HEK293 (cell line): ENCODE results near the gene CLIP1.

Source experiments
- CTCF ChIA-PET: fragments of 350-600 bp; formaldehyde crosslinking; extraction: SDS; loops from one replicate; lab custom pipeline; 2021; ENCODE audit warnings: antibody characterized with exemption; lab: Yijun Ruan, JAX
- POLR2A ChIA-PET: fragments of 300-600 bp; formaldehyde crosslinking; extraction: SDS; loops from one replicate; lab custom pipeline; 2020; ENCODE audit warnings: antibody characterized with exemption, inconsistent platforms; lab: Yijun Ruan, JAX
- H3K27ac ChIP-seq: fragments of 200-500 bp; sonication (Bioruptor generic); 2 replicates; pipeline ENCODE4 v1.5.1; 2014; ENCODE audit warnings: low read depth, low read length, control low read depth, inconsistent platforms; ENCODE audit errors: extremely low read depth
- H3K36me3 ChIP-seq, 2 experiments: fragments of 200-500 bp in 1 of 2; sonication (Bioruptor generic) in 1 of 2; 1 replicate in 1 of 2; 2 replicates in 1 of 2; pipeline ENCODE4 v1.5.1; 2014 to 2017; ENCODE audit warnings: inconsistent platforms in 2 of 2, low read length in 2 of 2; ENCODE audit not compliant: control insufficient read depth in 2 of 2, insufficient read depth in 1 of 2
- H3K4me1 ChIP-seq: fragments of 200-500 bp; sonication (Bioruptor generic); 2 replicates; pipeline ENCODE4 v1.5.1; 2014; ENCODE audit warnings: mild to moderate bottlenecking, low read length, inconsistent platforms; ENCODE audit not compliant: control insufficient read depth, insufficient read depth
- H3K4me3 ChIP-seq: 2 replicates; pipeline ENCODE4 v1.5.1; 2011; ENCODE audit warnings: low read depth, mild to moderate bottlenecking, control low read depth, low read length, moderate library complexity
- H3K9me3 ChIP-seq: fragments of 200-500 bp; sonication (Bioruptor generic); 2 replicates; pipeline ENCODE4 v1.5.1; 2014; ENCODE audit warnings: low read depth, low read length, inconsistent platforms; ENCODE audit not compliant: control insufficient read depth, insufficient read depth
- PRDM1 ChIP-seq: fragments of 450-650 bp; formaldehyde crosslinking; IDR thresholded peaks from 2 replicates; pipeline ENCODE4; 2016; ENCODE audit warnings: missing biosample characterization, missing genetic modification characterization
- ZBTB17 ChIP-seq: fragments of 450-650 bp; formaldehyde crosslinking; IDR thresholded peaks from 2 replicates; pipeline ENCODE4 v1.5.1; 2016; ENCODE audit warnings: missing biosample characterization, missing genetic modification characterization
- ZFP3 ChIP-seq: fragments of 450-650 bp; formaldehyde crosslinking; IDR thresholded peaks from 2 replicates; pipeline ENCODE4 v1.5.1; 2016; ENCODE audit warnings: low read depth, missing biosample characterization, missing genetic modification characterization
- ZFP37 ChIP-seq: fragments of 450-650 bp; formaldehyde crosslinking; IDR thresholded peaks from 2 replicates; pipeline ENCODE4 v1.5.1; 2016; ENCODE audit warnings: missing biosample characterization, missing genetic modification characterization
- ZNF121 ChIP-seq: fragments of 450-650 bp; formaldehyde crosslinking; IDR thresholded peaks from 2 replicates; pipeline ENCODE4 v1.5.1; 2016; ENCODE audit warnings: missing biosample characterization, missing genetic modification characterization
- ZNF394 ChIP-seq: fragments of 450-650 bp; formaldehyde crosslinking; IDR thresholded peaks from 2 replicates; pipeline ENCODE4 v1.5.1; 2016; ENCODE audit warnings: missing biosample characterization, missing genetic modification characterization, mild to moderate bottlenecking, moderate library complexity, borderline replicate concordance
- ZNF548 ChIP-seq: fragments of 450-650 bp; formaldehyde crosslinking; IDR thresholded peaks from 2 replicates; pipeline ENCODE4 v1.5.1; 2016; ENCODE audit warnings: missing biosample characterization, missing genetic modification characterization
- ZNF654 ChIP-seq: fragments of 450-650 bp; formaldehyde crosslinking; IDR thresholded peaks from 2 replicates; pipeline ENCODE4 v1.5.1; 2016; ENCODE audit warnings: low read depth, missing biosample characterization, missing genetic modification characterization
- ZNF664 ChIP-seq: fragments of 450-650 bp; formaldehyde crosslinking; IDR thresholded peaks from 2 replicates; pipeline ENCODE4 v1.5.1; 2016; ENCODE audit warnings: missing biosample characterization, missing genetic modification characterization
- ZNF768 ChIP-seq: fragments of 450-650 bp; formaldehyde crosslinking; IDR thresholded peaks from 2 replicates; pipeline ENCODE4 v1.5.1; 2018; ENCODE audit warnings: missing biosample characterization, mild to moderate bottlenecking, missing genetic modification characterization
- ZNF830 ChIP-seq: fragments of 450-650 bp; IDR thresholded peaks from 2 replicates; pipeline ENCODE4 v1.5.0; 2018; ENCODE audit warnings: missing biosample characterization, missing genetic modification characterization, low read depth, mild to moderate bottlenecking, moderate library complexity
- TF ChIP-seq, protein P1 (sequence below): fragments of 450-650 bp; formaldehyde crosslinking; IDR thresholded peaks from 2 replicates; pipeline ENCODE4 v1.5.1; 2016; ENCODE audit warnings: missing biosample characterization, missing genetic modification characterization, borderline replicate concordance

The CLIP1 gene

GRCh38 chr12:122336015-122336946 is 86.2 kb downstream of the CLIP1 start (continued):
- TF ChIP-seq ZFP3 (tag by site-specific recombination) (no peak), ZNF768 (tag by site-specific recombination) (no peak), ZFP37 (tag by site-specific recombination) (no peak), ZNF664 (tag by site-specific recombination) (peak; percentile 90), ZNF654 (peak; percentile 73), ZNF121 (tag by site-specific recombination) (no peak), PRDM1 (tag by site-specific recombination) (peak; percentile 55; the same call in 1 of the 2 replicates), ZNF548 (tag by site-specific recombination) (no peak)
- TF ChIP-seq, protein P1, sequence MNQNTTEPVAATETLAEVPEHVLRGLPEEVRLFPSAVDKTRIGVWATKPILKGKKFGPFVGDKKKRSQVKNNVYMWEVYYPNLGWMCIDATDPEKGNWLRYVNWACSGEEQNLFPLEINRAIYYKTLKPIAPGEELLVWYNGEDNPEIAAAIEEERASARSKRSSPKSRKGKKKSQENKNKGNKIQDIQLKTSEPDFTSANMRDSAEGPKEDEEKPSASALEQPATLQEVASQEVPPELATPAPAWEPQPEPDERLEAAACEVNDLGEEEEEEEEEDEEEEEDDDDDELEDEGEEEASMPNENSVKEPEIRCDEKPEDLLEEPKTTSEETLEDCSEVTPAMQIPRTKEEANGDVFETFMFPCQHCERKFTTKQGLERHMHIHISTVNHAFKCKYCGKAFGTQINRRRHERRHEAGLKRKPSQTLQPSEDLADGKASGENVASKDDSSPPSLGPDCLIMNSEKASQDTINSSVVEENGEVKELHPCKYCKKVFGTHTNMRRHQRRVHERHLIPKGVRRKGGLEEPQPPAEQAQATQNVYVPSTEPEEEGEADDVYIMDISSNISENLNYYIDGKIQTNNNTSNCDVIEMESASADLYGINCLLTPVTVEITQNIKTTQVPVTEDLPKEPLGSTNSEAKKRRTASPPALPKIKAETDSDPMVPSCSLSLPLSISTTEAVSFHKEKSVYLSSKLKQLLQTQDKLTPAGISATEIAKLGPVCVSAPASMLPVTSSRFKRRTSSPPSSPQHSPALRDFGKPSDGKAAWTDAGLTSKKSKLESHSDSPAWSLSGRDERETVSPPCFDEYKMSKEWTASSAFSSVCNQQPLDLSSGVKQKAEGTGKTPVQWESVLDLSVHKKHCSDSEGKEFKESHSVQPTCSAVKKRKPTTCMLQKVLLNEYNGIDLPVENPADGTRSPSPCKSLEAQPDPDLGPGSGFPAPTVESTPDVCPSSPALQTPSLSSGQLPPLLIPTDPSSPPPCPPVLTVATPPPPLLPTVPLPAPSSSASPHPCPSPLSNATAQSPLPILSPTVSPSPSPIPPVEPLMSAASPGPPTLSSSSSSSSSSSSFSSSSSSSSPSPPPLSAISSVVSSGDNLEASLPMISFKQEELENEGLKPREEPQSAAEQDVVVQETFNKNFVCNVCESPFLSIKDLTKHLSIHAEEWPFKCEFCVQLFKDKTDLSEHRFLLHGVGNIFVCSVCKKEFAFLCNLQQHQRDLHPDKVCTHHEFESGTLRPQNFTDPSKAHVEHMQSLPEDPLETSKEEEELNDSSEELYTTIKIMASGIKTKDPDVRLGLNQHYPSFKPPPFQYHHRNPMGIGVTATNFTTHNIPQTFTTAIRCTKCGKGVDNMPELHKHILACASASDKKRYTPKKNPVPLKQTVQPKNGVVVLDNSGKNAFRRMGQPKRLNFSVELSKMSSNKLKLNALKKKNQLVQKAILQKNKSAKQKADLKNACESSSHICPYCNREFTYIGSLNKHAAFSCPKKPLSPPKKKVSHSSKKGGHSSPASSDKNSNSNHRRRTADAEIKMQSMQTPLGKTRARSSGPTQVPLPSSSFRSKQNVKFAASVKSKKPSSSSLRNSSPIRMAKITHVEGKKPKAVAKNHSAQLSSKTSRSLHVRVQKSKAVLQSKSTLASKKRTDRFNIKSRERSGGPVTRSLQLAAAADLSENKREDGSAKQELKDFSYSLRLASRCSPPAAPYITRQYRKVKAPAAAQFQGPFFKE (tag by site-specific recombination) = no peak
- TF ChIP-seq, all 188 proteins: peak for 6

GRCh38 chr12:122333142-122334087 is 89.1 kb downstream of the CLIP1 start:
- Histone ChIP-seq H3K36me3 (peaks cover 17 to 37% of the 10 kb centered on the region in 2 experiments), H3K9me3 (no peaks in the 10 kb centered on the region), H3K4me3 (no peak overlapping the region), H3K4me1 (no peaks in the 10 kb centered on the region), H3K27ac (no peak overlapping the region)
- TF ChIP-seq ZBTB17 = 0 out of 2 replicates have a peak, but pooled peaks have one; percentile 23
- TF ChIP-seq PRDM1 (tag by site-specific recombination) = no peak
- no peak for TF ChIP-seq ZNF394 (tag by site-specific recombination)
- no peak for TF ChIP-seq ZNF830 (tag by site-specific recombination)
- TF ChIP-seq, all 188 proteins: peak for 1
- ChIA-PET CTCF (interaction anchor here (0.6 to 10.1 kb wide), 5 partner anchors 15 to 168 kb away, joined by 3 to 102 read pairs (median 26); no protein-coding TSS in a partner anchor), POLR2A (no interaction called here)
